ENCODE measurements around the gene PGAP3.
"Not testable (repeated sequence)": the region's sequence is repeated elsewhere in the genome, so short reads cannot be mapped to it uniquely, and the experiment has no call there.

PGAP3 gene

GRCh38 chr17:39715375-39716072 is 27.7 kb upstream of the PGAP3 start:
- ATAC-seq, result no peak
- no peak for DNase-seq

GRCh38 chr17:39714234-39714633 is 26.4 kb upstream of the PGAP3 start:
- no peak for DNase-seq
- no peak for ATAC-seq

DNA sequence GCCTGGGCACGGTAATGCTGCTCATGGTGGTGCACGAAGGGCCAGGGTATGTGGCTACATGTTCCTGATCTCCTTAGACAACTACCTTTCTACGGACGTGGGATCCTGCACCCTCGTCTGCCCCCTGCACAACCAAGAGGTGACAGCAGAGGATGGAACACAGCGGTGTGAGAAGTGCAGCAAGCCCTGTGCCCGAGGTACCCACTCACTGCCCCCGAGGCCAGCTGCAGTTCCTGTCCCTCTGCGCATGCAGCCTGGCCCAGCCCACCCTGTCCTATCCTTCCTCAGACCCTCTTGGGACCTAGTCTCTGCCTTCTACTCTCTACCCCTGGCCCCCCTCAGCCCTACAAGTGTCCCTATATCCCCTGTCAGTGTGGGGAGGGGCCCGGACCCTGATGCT is 24.0 kb upstream of the PGAP3 start:
- ATAC-seq, result no peak

GRCh38 chr17:39711071-39711470 is 23.2 kb upstream of the PGAP3 start:
- not testable (repeated sequence) for ATAC-seq, DNase-seq

More for the DNA sequence above, 24.0 kb upstream of the PGAP3 start:
- DNase-seq, result no peak

- DNase-seq (no peak), ATAC-seq (no peak)
These were observed 22.4 kb upstream of the PGAP3 start for GRCh38 chr17:39709998-39710964.

DNA sequence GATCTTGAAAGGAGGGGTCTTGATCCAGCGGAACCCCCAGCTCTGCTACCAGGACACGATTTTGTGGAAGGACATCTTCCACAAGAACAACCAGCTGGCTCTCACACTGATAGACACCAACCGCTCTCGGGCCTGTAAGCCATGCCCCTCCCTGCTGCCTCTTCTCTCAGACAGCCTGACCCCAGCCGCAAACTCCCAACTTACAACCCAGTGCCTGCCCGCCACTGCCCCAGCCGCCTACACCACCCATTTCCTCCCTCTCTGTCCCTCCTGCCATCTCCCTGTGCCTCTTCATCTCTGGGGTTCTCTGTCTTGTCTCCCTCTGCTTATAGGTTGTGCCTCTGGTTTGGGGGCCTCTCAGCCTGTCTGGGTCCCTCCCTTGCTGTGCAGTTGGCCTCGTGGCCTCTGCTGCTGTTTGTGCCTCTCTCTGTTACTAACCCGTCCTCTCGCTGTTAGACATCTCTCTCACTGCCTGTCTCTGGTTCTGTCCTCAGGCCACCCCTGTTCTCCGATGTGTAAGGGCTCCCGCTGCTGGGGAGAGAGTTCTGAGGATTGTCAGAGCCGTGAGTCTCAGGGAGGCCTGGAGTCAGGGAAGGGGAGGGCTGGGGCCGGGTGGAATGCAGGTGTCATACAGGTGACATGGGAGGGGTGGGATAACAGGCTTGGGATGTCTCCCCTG is 21.6 kb upstream of the PGAP3 start:
- no peak for DNase-seq
- ATAC-seq, result no peak

DNA sequence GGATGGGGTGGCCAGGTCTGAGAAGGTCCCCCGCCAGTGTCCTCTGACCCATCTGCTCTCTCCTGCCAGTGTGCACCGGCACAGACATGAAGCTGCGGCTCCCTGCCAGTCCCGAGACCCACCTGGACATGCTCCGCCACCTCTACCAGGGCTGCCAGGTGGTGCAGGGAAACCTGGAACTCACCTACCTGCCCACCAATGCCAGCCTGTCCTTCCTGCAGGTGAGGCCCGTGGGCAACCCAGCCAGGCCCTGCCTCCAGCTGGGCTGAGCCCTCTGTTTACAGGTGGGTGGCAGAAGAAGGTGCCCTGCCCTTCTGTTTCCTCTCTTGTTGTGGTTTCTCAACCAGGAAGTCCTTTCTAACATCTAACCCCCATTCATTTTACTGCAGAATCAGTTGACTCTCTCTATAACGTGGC is 19.1 kb upstream of the PGAP3 start:
- ATAC-seq, result no peak

GRCh38 chr17:39706383-39706782 is 18.5 kb upstream of the PGAP3 start:
- ATAC-seq (no peak), DNase-seq (no peak)

More for the DNA sequence above, 19.1 kb upstream of the PGAP3 start:
- no peak for DNase-seq

GRCh38 chr17:39705786-39706348 is 18.0 kb upstream of the PGAP3 start:
- no peak for ATAC-seq
- no peak for DNase-seq

GRCh38 chr17:39704821-39705551 is 17.1 kb upstream of the PGAP3 start:
- DNase-seq, result no peak
- no peak for ATAC-seq

- ATAC-seq, result no peak
- no peak for DNase-seq
These were observed 16.1 kb upstream of the PGAP3 start for GRCh38 chr17:39703913-39704312.

GRCh38 chr17:39702901-39703893 is 15.3 kb upstream of the PGAP3 start:
- ATAC-seq (no peak), DNase-seq (no peak)

- ATAC-seq (no peak), DNase-seq (no peak)
These were observed 14.0 kb upstream of the PGAP3 start for GRCh38 chr17:39701784-39702422.

DNA sequence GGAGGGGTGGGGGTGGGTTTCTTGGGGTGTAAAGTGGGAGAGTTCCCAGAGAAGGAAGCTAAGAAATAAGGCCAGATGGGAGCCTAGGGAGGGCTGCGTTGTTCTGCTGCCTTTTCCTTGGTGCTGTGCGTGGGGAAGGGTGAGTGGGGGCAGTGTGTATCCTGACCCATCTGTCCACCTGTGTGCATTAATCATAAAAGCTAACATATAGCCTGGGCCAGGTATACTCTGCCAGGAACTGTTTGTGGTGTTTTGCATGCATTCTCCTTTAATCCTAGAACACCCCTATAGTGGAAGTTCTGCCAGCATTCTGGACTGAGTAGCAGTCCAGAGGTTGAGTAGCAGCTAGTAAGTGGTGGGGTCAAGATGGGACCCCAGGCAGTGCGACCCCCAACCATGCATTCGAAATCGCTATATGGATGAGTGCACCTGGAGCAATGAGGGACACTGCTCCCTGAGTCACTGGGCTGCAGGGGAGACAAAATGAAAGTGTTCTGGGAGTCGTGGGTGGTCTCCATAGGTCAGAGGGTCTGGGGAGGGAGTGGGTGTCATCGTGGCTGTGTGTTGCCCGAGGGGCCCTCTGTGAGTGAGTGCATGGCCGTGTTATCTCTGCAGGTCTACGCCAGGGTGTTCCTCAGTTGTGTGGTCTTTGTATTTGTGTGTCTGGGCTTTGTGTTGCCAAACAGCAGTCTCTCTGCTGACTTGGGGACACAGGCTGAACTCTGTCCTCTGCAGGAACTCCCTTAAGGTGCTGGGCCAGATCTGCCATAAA is 13.3 kb upstream of the PGAP3 start:
- no peak for ATAC-seq

GRCh38 chr17:39700148-39700987 is 12.5 kb upstream of the PGAP3 start:
- DNase-seq, result no peak
- ATAC-seq, result no peak

More for the DNA sequence above, 13.3 kb upstream of the PGAP3 start:
- DNase-seq, result no peak

DNA sequence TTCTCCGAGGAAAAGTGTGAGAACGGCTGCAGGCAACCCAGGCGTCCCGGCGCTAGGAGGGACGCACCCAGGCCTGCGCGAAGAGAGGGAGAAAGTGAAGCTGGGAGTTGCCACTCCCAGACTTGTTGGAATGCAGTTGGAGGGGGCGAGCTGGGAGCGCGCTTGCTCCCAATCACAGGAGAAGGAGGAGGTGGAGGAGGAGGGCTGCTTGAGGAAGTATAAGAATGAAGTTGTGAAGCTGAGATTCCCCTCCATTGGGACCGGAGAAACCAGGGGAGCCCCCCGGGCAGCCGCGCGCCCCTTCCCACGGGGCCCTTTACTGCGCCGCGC is 11.9 kb upstream of the PGAP3 start, which contains the start of gene ERBB2:
TSS of gene ERBB2 (plus strand) at position 247 of the 330 bp plus-strand sequence. CDS start 175 bp downstream, outside the sequence.
- DNase-seq, result no peak
- no peak for ATAC-seq

GRCh38 chr17:39699157-39699817 is 11.4 kb upstream of the PGAP3 start:
- ATAC-seq, DNase-seq: not testable (repeated sequence)
